ENCODE results near the gene CCDC6. TPM values are rescaled to one million over a fixed set of nuclear protein-coding genes. Genes with fewer than 3 reads are reported as not detected.

Gene CCDC6
- total RNA-seq, 1 experiment from 2014 or later, result 91.9 TPM

- intact Hi-C loops (cut with micrococcal nuclease; ENCODE audit: unreplicated experiment), result loop anchor here (5.0 kb wide), 2 partner anchors 97 to 103 kb away; no protein-coding TSS in a partner anchor
- Histone ChIP-seq H3F3A (ENCODE audit: insufficient read depth, low read depth) (peaks cover 23% of the 10 kb centered on the region), H3K9me2 (ENCODE audit: insufficient read depth) (no peaks in the 10 kb centered on the region), H3K9me3 (ENCODE audit: insufficient read depth, low read depth) (peaks cover 9% of the 10 kb centered on the region; the same call in 1 of the 2 replicates), H3K4me1 (replicated peaks; ENCODE audit: insufficient read depth) (peaks cover 22% of the 10 kb centered on the region), H3K4me3 (no peak overlapping the region), H4K20me1 (ENCODE audit: insufficient read depth) (peaks cover 5% of the 10 kb centered on the region), H3K27me3 (ENCODE audit: insufficient read depth, low read depth) (no peaks in the 10 kb centered on the region), H3K36me3 (ENCODE audit: low read depth) (no peaks in the 10 kb centered on the region), H2AFZ (no peak overlapping the region), H3K79me2 (ENCODE audit: low read depth) (peaks cover 14% of the 10 kb centered on the region), H3K4me2 (no peak overlapping the region), H3K27ac (no peak overlapping the region)
- no TSS peak for BruUV-seq (replicated peaks)
- TF ChIP-seq EZH2 (IDR thresholded peaks at IDR 0.05; ENCODE audit: low read depth), result no peak
- no peak for TF ChIP-seq CTCF (conservative IDR thresholded peaks at IDR 0.05)
- ChIA-PET CTCF (no interaction called here), POLR2A (ENCODE audit: unreplicated experiment) (no interaction called here)
- DNase-seq, result no peak
Measured at GRCh38 chr10:59909815-59910214, 3.5 kb upstream of the CCDC6 start.

GRCh38 chr10:59908808-59909143 lies 2.4 kb upstream of the CCDC6 start:
- Histone ChIP-seq H3K9me3 (ENCODE audit: insufficient read depth, low read depth) (peaks cover 2% of the 10 kb centered on the region; the same call in 1 of the 2 replicates), H3K4me3 (peak overlapping the region; percentile 94; the same call in 1 of the 2 replicates), H3K79me2 (ENCODE audit: low read depth) (peaks cover 24% of the 10 kb centered on the region), H3K4me2 (peak overlapping the region; percentile 95), H3K36me3 (ENCODE audit: low read depth) (no peaks in the 10 kb centered on the region), H3K9me2 (ENCODE audit: insufficient read depth) (no peaks in the 10 kb centered on the region), H3K27ac (peak overlapping the region; percentile 97), H3K27me3 (ENCODE audit: insufficient read depth, low read depth) (no peaks in the 10 kb centered on the region), H4K20me1 (ENCODE audit: insufficient read depth) (peaks cover 15% of the 10 kb centered on the region), H2AFZ (peak overlapping the region; percentile 85), H3K4me1 (replicated peaks; ENCODE audit: insufficient read depth) (peaks cover 32% of the 10 kb centered on the region), H3F3A (ENCODE audit: insufficient read depth, low read depth) (peaks cover 23% of the 10 kb centered on the region)
- CTCF ChIA-PET, result interaction anchor here (0.8 kb wide), 1 partner anchor 44 kb away, joined by 3 read pairs; no protein-coding TSS in a partner anchor
- POLR2A ChIA-PET (ENCODE audit: unreplicated experiment), result interaction anchor here (0.7 to 1.5 kb wide), 2 partner anchors 44 to 83 kb away, joined by 3 to 6 read pairs; no protein-coding TSS in a partner anchor
- BruUV-seq (replicated peaks), result no TSS peak
- no peak for TF ChIP-seq CTCF (conservative IDR thresholded peaks at IDR 0.05)
- no peak for TF ChIP-seq EZH2 (IDR thresholded peaks at IDR 0.05; ENCODE audit: low read depth)
- DNase-seq, result no peak
- intact Hi-C loops (cut with micrococcal nuclease; ENCODE audit: unreplicated experiment), result loop anchor here (1.0 to 5.0 kb wide), 5 partner anchors 57 to 140 kb away; no protein-coding TSS in a partner anchor

GRCh38 chr10:59907918-59908807 lies 1.8 kb upstream of the CCDC6 start:
- ChIA-PET CTCF (interaction anchor here (0.6 to 0.8 kb wide), 2 partner anchors 43 to 639 kb away, joined by 3 to 8 read pairs; no protein-coding TSS in a partner anchor), POLR2A (ENCODE audit: unreplicated experiment) (interaction anchor here (0.7 to 1.5 kb wide), 4 partner anchors 43 to 83 kb away, joined by 3 to 18 read pairs (median 7); no protein-coding TSS in a partner anchor)
- Histone ChIP-seq H3K9me3 (ENCODE audit: insufficient read depth, low read depth) (no peaks in the 10 kb centered on the region; the same call in 1 of the 2 replicates), H3K4me3 (peak overlapping the region; percentile 94), H3K9me2 (ENCODE audit: insufficient read depth) (no peaks in the 10 kb centered on the region), H3K27ac (peak overlapping the region; percentile 97), H3K79me2 (ENCODE audit: low read depth) (peaks cover 30% of the 10 kb centered on the region), H3F3A (ENCODE audit: insufficient read depth, low read depth) (peaks cover 23% of the 10 kb centered on the region), H4K20me1 (ENCODE audit: insufficient read depth) (peaks cover 16% of the 10 kb centered on the region), H3K4me1 (replicated peaks; ENCODE audit: insufficient read depth) (peaks cover 39% of the 10 kb centered on the region), H3K27me3 (ENCODE audit: insufficient read depth, low read depth) (no peaks in the 10 kb centered on the region), H3K36me3 (ENCODE audit: low read depth) (0 out of 2 replicates have a peak, but pooled peaks cover under 1% of the 10 kb centered on the region), H2AFZ (peak overlapping the region; percentile 85), H3K4me2 (peak overlapping the region; percentile 95)
- intact Hi-C loops (cut with micrococcal nuclease; ENCODE audit: unreplicated experiment), result loop anchor here (1.0 to 5.0 kb wide), 6 partner anchors 57 to 140 kb away; no protein-coding TSS in a partner anchor
- TF ChIP-seq CTCF (conservative IDR thresholded peaks at IDR 0.05), result no peak
- no peak for TF ChIP-seq EZH2 (IDR thresholded peaks at IDR 0.05; ENCODE audit: low read depth)
- BruUV-seq (replicated peaks), result TSS peak; percentile 20
- peak; percentile 55 to 88 for DNase-seq
